NK-92 (cell line): ENCODE data around the gene SOHLH1.

Experiments used
- DNase-seq: peaks from one replicate; lab custom pipeline; 2025; ENCODE audit not compliant: unreplicated experiment; lab: John Stamatoyannopoulos, UW

The SOHLH1 gene

GRCh38 chr9:135729480-135729879, 30.2 kb upstream of the SOHLH1 start:
- DNase-seq = no peak

DNA sequence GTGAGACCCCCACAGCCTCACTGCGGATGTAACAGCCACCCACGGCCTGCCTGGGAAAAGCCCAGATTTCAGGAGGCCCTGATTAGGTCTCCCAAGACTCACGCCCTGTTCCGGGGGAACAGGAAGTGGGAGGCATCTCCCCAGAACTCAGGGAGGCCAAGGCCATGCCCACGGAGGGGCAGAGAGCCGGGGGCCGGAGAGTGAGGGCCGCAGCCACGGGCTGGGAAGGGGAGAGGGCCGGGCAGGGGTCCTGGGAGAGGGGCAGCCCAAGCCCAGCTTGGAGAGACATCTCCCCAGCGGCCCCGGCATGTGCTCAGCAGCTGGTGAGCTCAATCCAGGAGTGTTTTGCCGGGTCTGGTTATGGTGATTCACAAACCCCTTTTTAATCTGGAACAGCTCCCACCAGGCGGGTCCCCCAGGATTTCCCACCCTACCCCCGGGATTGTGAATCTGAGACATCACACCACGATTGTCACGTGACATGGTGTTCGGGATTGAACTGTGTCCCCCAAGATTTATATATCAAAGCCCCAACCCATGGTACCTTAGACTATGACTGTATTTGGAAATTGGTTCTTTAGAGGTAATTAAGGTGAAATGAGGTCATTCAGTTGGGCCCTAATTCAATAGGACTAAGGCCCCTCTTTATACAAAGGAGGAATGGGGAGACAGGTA, 29.3 kb upstream of the SOHLH1 start:
- DNase-seq = no peak

GRCh38 chr9:135727257-135727875, 28.1 kb upstream of the SOHLH1 start:
- no peak for DNase-seq

DNA sequence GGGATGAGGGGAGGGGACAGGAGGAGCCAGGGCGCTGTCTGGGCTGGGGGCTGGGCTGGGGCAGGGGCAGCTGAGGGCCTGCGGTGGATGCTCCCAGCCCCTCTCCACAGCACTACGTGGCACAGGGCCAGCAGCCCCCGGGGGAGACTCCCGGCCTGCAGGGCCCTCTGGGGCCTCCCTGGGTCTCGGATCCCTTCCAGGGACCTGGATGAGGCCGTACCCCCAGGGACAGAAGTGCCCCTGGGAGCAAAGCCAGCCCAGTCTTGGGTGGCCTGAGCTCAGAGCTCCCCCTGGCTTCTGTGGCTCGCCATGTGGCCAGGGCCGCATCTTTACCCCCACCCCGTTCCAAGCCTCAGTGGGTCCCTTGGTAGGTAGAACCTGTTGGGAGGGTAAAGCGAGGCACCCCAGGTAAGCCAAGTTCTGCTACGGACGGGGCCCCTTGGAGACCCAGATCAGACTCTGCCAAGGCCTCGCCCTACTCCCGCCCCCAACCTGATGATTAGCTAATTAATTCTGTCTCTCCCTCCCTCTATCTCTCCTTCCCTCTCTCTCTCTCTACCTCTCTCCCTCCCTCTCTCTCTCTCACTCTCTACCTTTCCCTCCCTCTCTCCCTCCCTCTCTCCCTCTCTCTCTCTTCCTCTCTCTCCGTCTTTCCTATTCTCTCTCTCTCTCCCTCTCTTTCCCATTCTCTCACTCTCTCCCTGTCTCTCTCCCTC, 27.0 kb upstream of the SOHLH1 start:
- DNase-seq = no peak

DNA sequence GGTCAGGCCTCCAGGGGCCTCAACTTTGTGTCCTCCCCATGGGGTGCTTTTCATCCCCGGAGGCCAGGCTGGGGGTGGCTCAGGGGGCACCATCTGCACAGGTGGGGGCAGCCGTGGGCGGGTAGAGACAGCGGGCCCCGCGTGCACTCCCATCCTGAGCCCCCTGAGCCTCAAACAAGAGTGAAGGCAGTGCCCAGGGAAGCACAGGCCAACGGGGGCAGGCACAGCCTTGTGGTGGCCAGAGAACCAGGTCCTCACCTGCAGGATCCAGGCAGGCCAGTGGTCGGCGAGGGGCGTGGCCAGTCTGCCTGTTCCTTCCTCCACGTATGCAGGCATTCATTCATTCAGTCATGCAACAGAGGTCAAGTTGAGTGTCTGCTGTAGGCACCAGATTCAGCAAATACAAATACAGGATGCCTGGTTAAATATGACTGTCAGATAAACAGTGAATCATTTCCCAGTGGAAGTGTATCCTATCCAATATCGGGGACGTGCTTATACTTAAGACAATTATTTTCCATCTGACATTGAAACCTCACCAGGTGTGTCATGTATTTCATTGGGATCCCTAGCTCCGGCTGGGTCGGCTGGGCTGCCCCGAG, 25.0 kb upstream of the SOHLH1 start:
- no peak for DNase-seq

DNA sequence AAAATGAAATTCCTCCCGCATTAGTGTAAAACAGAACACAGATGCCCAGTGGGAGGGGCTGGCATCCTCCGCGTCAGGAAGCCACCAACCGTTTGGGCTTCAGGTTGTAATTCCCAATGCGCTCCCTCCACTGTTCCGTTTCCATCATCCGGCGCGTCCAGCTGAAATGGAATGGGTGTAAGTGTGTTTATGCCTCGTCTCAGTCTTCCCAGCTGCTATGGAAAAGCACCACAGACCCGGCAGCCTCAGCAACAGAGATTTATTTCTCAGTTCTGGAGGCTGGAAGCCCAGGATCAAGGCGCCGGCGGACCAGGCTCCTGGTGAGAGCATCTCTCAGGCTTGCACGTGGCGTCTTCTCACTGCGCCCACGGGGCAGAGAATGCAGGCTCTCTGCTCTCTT, 23.1 kb upstream of the SOHLH1 start:
- DNase-seq = no peak

- no peak for DNase-seq
These were observed 20.2 kb upstream of the SOHLH1 start for GRCh38 chr9:135719472-135719871.

GRCh38 chr9:135718616-135719015, 19.3 kb upstream of the SOHLH1 start:
- no peak for DNase-seq

DNA sequence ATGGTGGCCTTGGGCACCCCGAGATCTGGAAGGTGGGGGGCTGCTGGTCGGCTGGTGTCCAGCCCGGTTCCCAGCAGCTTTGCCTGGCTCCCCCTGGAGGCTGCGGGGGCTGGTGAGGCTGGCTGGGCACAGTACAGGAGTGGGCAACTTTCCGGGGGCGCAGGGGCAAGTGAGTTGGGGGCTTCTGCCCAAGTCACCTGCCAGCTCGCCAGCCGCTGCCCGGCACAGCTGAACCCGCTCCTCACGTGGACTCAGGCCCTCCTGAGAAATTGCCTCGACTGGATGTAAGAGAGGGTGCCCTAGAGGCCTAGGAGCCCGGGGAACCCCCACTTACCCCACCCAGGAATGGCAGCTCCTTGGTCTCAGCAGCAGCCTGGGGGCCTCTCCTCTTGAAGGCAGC, 18.1 kb upstream of the SOHLH1 start:
- DNase-seq = no peak

DNA sequence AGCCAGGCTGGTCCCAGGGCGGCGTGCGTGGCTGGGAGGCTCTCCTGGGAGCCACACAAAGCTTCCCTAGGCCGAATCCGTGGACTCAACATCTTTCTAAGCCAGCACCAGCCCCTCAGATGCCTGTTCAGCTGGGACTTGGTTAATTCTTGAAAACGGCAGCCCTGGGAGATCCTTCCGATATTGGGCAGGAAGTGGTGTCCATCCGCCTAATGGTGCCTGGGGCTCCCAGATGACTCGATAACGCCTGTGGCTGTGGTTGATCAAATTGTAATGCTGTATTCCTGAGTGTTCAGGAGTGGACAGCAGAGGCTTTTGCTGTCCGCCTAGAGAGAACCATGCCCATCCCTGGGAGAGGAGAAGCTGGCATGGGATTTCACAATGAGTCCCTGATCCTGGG, 16.8 kb upstream of the SOHLH1 start:
- DNase-seq = no peak

DNA sequence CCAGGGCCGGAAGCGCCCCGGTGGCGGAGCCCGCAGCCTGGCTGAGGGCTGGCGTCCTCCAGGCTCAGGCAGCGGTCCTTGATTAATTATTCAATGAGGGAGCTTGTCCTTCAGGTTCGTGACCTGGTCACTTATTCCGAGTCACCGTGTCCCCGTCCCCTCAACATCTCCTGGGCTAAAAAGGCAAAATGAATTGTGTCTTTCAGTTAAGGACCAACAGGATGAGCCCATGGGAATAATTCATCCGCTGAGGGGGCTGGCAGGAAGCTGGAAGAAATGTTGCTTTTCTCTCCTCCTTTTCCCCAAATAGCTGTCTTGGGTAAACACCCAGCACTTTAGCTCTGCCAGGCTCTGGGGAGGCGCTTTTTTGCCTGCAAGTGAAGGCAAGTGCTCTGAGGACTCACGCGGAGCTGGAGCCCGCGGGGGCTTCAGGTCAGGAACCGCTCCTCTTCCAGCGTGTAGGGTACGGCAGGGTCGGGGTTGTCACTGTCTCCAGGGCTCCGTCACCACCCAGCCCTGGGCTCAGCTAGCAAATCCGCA, 15.8 kb upstream of the SOHLH1 start:
- DNase-seq = no peak

- DNase-seq = no peak
These were observed 15.2 kb upstream of the SOHLH1 start for GRCh38 chr9:135714242-135715055.

- no peak for DNase-seq
These were observed 13.5 kb upstream of the SOHLH1 start for GRCh38 chr9:135712613-135713295.

DNA sequence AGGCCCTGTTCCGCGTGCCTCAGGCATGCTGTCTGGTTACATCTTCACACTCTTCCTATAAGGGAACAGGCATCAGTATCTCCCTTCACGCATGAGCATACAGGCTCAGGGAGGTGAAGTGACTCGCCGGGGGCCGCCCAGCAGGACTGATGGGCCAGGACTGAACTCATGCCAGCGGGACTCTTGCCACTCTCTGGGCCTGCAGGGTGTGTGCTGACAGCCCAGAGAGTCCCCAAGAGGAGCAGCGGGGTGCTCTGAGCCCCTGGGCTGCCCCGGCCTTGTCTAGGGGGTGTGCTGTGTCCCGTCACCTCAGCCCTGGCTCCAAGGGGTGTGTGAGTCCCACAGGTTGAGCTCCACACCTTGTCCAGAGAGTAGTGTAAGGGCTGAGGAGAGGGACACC, 12.6 kb upstream of the SOHLH1 start:
- DNase-seq = no peak

DNA sequence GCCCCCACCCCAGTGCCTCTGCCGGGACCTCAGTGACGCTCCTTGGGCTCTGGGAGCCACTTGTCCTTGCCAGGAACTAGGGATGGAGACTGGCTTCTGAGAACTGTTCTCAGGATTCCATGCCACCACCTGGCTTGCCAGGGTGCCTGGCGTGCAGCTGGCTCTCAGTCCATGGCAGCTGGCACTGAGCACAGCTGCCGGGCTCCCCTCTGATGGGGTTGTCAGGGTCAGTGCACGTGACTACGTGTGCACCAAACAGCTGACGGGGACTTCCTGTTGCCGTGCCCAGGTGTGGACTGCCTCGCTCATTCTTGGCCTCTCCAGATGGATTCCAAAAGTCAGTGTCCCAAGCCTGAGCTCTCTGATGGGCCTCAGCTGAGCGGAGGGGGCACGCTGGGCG, 12.1 kb upstream of the SOHLH1 start:
- no peak for DNase-seq

DNA sequence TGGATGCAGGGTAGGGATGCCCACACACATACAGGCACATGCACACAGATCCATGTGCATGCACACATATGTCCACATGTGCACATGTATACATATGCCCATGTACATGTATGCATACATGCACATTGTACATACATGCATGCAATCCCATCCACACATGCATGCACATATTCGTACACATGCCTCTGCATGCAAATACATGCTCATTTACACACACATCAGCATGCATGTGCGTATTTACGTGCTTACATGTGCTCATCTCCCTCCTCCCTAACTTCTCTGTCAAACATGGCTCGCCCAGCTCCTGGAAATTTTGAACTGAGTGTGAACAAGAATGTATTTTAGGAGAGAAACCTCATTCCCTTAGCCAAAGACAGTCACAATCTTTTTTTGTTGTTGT, 8.9 kb upstream of the SOHLH1 start:
- DNase-seq = no peak

GRCh38 chr9:135707252-135708138, 8.2 kb upstream of the SOHLH1 start:
- DNase-seq = no peak

GRCh38 chr9:135706288-135706687, 7.0 kb upstream of the SOHLH1 start:
- no peak for DNase-seq

DNA sequence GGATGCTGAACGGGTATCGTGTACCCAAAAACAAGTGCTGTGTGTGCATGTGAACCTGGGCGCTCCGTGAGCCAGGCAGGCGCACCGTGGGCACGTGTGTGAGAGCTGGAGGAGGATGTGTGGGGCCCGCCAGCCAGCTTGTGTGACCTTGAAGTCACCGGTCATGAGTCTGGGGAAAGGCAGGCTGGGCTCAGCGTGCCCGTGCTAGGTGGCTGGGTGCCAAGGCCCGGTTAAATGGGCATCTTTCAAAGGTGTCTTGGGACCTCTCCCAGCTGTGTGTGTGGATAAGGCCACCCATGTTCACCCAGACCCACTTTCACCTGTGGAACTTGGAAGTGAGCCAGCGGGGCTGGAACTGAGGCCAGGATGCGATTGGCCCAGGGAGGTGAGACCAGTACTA, 6.1 kb upstream of the SOHLH1 start:
- no peak for DNase-seq
